HG02973 (cell line): ENCODE data around the gene ZNF43.
"Not testable (repeated sequence)": the region's sequence is repeated elsewhere in the genome, so short reads cannot be mapped to it uniquely, and the experiment has no call there.

Experiments
- ATAC-seq: cut with Tn5 transposase; IDR thresholded peaks from one replicate; pipeline ENCODE4 v1.9.1; 2021; ENCODE audit warnings: moderate library complexity; ENCODE audit not compliant: unreplicated experiment

ZNF43 gene

GRCh38 chr19:21835810-21836444 is at the start of gene ZNF43:
Gene ZNF43 (minus strand): TSS chr19:21836182. CDS start chr19:21836038, 144 bp downstream.
- ATAC-seq = peak; percentile 94

DNA sequence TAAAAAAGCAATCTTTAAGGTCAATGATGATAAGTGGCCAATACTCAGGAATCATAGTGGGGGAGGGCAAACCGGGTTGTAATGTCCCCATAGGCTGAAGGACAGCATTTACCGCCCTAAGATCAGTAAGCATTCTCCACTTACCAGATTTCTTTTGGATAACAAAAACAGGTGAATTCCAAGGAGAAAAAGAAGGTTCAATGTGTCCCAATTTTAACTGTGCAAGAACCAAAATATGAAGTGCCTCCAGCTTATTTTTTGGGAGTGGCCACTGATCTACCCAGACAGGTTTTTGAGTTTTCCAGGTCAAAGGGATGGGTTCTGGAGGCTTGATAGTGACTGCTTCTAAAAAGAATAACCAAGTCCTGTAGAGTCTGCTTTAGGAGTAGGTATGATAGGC is 49.5 kb upstream of the ZNF43 start:
- ATAC-seq = not testable (repeated sequence)

DNA sequence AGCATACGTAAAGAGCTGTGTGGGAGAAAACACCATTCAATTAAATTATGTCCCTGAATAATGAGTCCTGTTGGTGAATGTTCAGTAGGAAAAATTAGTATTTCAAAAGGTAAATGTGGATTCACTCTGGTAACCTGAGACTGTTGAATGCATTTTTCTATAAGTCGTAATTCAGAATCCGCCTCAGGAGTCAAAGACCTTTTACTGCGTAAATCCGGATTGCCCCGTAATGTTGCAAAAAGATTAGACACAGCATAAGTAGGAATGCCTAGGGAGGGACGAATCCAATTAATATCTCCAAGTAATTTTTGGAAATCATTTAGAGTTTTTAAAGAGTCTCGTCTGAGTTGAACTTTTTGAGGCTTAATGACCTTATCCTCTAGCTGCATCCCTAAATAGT is 48.8 kb upstream of the ZNF43 start:
- ATAC-seq = not testable (repeated sequence)

DNA sequence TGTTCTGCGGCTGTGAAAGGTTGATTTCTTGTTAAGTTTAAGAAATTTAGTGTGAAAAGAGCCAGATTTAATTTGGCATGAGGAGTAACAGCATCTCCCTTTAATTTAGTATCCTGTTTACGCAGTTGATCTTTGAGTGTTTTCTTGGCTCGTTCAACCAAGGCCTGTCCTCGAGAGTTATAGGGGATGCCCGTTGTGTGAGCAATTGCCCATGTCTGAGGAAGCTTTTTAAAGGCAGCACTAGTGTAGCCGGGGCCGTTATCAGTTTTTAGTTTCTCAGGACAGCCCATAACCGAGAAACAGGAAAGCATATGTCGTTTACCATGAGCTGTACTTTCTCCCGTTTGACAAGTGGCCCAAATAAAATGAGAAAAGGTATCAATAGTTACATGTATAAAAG is 47.5 kb upstream of the ZNF43 start:
- no peak for ATAC-seq

DNA sequence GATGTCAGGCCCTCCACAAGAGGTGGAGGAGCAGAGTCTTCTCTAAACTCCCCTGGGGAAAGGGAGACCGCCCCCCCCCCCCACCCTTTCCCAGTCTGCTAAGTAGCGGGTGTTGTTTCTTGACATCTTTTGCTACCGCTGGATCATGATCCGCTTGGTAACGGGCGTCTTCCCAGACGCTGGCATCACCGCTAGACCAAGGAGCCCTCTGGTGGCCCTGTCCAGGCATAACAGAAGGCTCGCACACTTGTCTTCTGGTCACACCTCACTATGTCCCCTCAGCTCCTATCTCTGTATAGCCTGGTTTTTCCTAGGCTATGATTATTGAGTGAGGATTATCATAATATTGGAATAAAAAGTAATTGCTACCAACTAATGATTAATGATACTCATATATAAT is 44.8 kb upstream of the ZNF43 start:
- not testable (repeated sequence) for ATAC-seq

- no peak for ATAC-seq
Measured at GRCh38 chr19:21878646-21879045, 42.7 kb upstream of the ZNF43 start.

DNA sequence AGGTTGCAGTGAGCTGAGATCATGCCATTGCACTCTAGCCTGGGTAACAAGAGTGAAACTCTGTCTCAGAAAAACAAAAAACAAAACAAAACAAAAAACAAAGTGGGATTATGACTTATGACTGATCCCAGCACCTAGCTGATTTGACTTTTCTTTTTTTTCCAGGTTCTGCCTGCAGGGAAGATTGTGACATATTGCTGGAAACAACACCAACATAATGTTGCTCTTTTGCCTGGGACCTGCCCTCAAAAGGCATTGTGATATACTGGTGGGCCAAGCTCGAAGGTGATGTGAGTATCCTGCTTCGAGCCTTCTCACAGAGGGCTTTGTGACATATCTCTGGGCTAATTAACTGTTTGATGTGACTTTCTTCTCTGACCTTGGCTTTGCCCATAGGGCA is 42.0 kb upstream of the ZNF43 start:
- no peak for ATAC-seq

- ATAC-seq = not testable (repeated sequence)
Measured at GRCh38 chr19:21876608-21877007, 40.6 kb upstream of the ZNF43 start.

GRCh38 chr19:21856773-21857514 is 21.0 kb upstream of the ZNF43 start:
- no peak for ATAC-seq

- ATAC-seq = peak; percentile 95
Measured at GRCh38 chr19:21851596-21852345, 15.8 kb upstream of the ZNF43 start.

GRCh38 chr19:21850656-21851255 is 14.8 kb upstream of the ZNF43 start:
- no peak for ATAC-seq

DNA sequence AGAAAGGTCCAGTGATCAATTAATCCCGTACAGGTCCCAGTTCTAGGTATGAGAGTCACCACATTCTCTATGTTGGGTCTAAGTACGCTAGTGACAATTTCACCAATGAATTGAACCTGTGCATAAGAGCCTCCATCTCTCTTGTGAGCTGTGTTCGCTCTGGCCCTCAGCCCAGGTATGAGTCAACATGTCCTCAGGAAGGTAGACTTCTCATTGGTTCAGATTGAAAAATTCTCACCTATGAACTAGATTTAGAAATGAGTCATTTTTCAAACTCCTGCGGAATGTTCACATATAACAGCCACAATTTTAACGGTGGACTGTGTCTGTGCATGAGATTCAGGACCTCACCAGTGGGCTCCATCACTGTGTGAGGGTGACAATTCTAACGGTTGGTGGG is 12.7 kb upstream of the ZNF43 start:
- ATAC-seq = no peak

DNA sequence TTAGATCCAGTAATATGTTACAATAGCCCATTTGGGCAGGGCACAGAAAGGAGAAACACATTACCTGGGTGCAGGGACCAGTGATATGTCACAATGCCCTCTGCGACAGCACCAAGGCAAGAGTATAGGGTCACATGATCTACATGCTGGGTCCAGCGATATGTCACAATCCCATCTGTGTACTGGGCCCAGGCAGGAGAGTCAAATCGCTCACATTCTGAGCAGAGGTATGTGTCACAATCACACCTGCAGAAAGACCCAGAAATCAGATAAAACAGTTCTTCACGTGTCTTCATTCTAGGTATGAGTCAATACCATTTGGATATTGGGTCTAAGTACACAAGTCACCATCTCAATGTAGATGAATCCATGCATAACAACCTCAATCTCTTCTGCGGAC is 7.1 kb upstream of the ZNF43 start:
- no peak for ATAC-seq

DNA sequence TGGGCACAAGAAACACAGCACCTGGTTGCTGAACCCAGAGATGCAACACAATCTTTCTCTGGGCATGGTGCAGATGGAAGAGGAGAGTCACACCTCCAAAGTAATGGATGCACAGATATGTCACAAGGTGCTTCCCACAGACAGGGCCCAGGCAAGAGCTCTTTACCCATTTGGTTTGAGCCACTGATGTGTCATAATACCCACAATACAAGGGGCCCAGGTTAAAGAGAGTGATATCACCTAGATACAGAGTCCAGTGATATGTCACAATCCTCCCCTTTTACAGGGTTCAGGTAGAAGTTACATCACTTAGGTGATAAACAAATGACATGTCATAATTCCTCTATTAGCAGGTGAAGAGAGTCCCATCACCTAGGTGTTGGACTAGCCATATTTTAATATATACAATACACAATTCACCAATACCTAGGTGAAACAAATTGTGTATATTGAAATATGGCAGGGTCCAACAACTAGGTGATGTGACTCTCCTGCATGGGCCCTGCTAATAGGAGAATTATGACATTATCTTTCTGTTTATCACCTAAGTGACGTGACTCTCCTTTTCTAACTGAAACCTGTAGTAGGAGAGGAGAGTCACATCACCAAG is 5.6 kb upstream of the ZNF43 start:
- ATAC-seq = no peak

DNA sequence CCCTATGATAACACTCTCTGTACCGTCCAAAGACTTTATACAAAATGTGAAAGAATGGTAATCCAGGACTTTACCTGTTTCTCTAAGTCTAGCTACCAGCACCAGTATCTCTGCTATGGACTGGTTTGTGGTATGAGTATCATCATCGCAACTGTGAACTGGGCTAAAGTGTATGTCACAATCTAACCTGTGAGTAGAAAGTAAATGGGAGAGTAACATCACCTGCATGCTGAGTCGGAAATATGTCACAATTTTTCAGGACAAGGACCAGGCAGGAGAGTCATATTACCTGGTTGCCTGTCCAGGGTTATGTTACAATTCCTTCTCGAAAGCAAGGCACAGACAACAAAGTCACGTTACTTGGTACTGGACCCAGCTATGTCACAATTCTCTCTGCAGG is 5.1 kb upstream of the ZNF43 start:
- no peak for ATAC-seq

DNA sequence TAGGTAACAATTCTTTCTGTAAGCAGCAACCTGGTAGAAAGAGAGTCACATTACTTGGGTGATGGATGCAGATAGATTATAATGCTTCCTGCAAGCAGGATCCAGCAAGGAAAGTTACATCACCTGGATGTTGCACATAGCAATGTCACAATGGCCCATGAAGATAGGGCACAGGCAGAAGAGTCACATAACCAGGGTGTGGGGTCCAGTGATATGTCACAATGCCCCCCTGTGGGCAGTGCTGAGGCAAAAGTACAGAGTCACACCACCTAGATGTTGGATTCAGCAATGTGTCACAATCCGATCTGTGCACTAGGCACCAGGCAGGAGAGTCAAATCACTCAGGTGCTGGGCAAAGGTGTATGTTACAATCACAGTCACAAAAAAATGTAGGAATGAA is 4.0 kb upstream of the ZNF43 start:
- no peak for ATAC-seq

DNA sequence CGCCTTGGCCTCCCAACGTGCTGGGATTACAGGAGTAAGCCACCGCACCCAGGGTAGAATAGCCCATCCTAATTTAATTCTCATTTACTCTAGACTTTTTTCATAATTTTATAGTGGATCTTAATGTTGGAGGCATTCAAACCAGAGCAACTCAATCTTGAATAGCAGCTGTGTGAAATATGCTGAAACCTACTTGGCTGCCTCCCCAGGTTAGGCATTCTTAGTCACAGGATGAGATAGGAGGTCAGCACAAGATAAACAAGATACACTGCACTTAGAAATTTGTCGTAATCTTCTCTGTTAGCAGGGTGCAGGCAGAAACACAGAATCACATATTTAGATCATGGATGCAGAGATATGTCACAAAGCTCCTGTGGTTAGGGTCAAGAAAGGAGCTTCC is 2.7 kb upstream of the ZNF43 start:
- no peak for ATAC-seq

DNA sequence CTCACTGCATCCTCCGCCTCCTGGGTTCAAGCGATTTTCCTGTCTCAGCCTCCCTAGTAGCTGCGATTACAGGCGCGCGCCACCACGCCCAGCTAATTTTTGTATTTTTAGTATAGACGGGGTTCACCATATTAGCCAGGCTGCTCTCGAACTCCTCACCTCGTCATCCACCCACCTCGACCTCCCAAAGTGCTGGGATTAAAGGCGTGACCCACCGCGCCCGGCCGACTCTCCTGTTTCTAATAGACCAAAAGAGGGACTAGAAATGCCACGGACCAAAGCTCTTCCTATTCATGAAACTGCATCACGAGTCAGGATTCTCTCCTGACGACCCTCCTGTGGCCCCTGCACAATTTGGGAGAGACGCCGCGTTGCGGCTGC is 563 bp downstream of the ZNF43 start:
- no peak for ATAC-seq

DNA sequence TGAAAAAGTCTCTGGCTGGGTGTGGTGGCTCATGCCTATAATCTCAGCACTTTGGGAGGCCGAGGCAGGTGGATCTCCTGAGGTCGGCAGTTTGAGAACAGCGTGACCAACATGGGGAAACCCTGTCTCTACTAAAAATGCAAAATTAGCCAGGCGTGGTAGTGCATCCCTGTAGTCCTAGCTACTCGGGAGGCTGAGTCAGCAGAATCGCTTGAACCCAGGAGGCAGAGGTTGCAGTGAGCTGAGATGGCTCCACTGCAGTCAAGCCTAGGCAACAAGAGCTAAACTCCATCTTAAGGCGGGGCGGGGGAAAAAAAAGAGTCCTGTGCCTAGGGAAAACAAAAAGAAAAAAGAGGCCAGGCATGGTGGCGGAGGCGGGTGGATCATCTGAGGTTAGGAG is 2.2 kb downstream of the ZNF43 start:
- no peak for ATAC-seq

- no peak for ATAC-seq
Measured at GRCh38 chr19:21824679-21825078, 11.3 kb downstream of the ZNF43 start.

DNA sequence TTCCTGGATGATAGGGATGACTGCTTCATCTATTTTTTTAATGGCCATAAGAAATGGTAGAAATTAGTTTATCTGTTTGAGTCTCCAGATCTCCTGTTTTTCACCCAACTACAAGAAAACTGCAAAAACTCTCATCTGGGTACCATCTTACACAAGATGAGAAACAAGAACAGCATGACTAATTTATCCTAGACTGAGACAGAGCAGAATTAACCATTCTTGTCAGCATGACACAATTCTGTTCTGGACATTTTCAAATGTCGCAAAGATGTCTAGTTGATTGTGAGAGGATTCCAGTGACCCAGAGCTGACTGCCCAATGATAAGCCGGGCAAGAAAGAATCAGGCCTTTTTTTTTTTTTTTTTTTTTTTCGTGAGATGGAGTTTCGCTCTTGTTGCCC is 12.8 kb downstream of the ZNF43 start:
- no peak for ATAC-seq
